ENCODE results near the gene CD200. TPM values are rescaled to one million over a fixed set of nuclear protein-coding genes. Genes with fewer than 3 reads are reported as not detected.

The CD200 gene
- total RNA-seq, 1 experiment from 2014 or later = not detected

DNA sequence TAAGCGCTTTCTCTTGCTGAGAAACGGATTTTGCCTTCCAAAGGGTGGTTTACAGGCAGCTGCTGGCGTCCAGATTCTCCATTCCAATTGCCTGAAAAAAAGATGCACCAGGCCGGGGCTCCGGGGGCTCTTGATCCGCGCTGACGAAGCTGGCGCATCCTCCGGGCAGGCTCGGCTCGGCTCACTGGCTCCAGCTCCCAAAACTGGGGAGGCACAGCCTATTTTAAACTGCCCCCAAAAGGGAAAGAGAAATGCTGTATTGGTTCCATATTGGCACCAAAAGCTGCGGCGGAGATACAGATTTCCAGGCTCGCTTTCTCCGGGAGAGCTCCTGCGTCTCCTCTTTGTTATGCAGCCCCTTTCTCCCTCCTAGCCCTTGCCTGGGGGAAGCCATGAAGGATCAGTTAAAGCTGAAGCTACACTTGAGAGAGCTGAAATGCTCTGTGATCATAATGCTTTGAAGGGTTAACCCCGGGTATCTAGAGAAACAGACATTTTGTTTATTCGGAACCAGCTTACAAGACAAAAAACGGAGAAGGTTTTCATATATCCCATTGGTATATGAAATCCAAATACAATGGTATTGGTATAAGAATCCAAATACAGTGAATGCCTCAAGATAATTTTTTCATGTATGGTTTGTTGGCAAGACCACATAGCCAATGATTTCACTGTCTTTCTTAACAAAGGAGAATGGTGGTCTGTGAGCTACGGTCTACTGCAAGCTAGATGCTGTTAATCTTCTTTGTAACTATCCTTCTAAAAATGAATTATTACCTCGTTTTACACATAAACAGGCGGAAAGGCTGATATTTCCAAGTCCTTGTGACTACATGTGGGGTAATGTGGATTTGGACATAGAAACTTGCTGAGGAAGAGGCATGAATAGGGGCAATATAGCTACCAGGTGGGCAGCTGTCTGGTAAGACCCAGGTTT, 693 bp downstream of the CD200 start:
- H3K9me3 ChIP-seq (ENCODE audit: low read length) = no peaks in the 10 kb centered on the region
- H4K20me1 ChIP-seq (ENCODE audit: low read length) = peaks cover 3% of the 10 kb centered on the region; the same call in 1 of the 2 replicates
- H3K27ac ChIP-seq (ENCODE audit: low read length) = no peak overlapping the region
- DNase-seq (no peak), ATAC-seq (no peak)
- no peaks in the 10 kb centered on the region for H3K36me3 ChIP-seq (ENCODE audit: low read depth, low read length)
- no peaks in the 10 kb centered on the region for H3F3A ChIP-seq (ENCODE audit: low read length, unreplicated experiment)
- H2AFZ ChIP-seq (ENCODE audit: low read length) = no peak overlapping the region
- no peak for TF ChIP-seq EZH2 (IDR thresholded peaks at IDR 0.05; ENCODE audit: low read length, unreplicated experiment)
- TF ChIP-seq, protein P1, sequence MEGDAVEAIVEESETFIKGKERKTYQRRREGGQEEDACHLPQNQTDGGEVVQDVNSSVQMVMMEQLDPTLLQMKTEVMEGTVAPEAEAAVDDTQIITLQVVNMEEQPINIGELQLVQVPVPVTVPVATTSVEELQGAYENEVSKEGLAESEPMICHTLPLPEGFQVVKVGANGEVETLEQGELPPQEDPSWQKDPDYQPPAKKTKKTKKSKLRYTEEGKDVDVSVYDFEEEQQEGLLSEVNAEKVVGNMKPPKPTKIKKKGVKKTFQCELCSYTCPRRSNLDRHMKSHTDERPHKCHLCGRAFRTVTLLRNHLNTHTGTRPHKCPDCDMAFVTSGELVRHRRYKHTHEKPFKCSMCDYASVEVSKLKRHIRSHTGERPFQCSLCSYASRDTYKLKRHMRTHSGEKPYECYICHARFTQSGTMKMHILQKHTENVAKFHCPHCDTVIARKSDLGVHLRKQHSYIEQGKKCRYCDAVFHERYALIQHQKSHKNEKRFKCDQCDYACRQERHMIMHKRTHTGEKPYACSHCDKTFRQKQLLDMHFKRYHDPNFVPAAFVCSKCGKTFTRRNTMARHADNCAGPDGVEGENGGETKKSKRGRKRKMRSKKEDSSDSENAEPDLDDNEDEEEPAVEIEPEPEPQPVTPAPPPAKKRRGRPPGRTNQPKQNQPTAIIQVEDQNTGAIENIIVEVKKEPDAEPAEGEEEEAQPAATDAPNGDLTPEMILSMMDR (conservative IDR thresholded peaks at IDR 0.05; ENCODE audit: low read depth, low read length) = no peak
- TF ChIP-seq EZH2phosphoT487 (IDR thresholded peaks at IDR 0.05; ENCODE audit: borderline replicate concordance, low read length) = no peak
- peaks cover 57% of the 10 kb centered on the region for H3K27me3 ChIP-seq (ENCODE audit: low read length)
- POLR2A ChIA-PET (ENCODE audit: unreplicated experiment) = no interaction called here
- H3K9ac ChIP-seq (ENCODE audit: low read length) = no peak overlapping the region
- no peaks in the 10 kb centered on the region for H3K9me2 ChIP-seq (replicated peaks; ENCODE audit: low read length)
- intact Hi-C loops (cut with micrococcal nuclease) = no loop called here
- no TSS peak for BruUV-seq (replicated peaks)
- CTCF ChIA-PET = no interaction called here
- no peak overlapping the region for H3K4me3 ChIP-seq (ENCODE audit: low read length)
- H3K4me1 ChIP-seq (ENCODE audit: insufficient read depth, low read length) = no peaks in the 10 kb centered on the region
- H3K79me2 ChIP-seq (ENCODE audit: low read length) = no peaks in the 10 kb centered on the region
- H3K4me2 ChIP-seq (ENCODE audit: low read length) = no peak overlapping the region

- Histone ChIP-seq H3K27me3 (ENCODE audit: low read length) (peaks cover 69% of the 10 kb centered on the region), H3K36me3 (ENCODE audit: low read depth, low read length) (no peaks in the 10 kb centered on the region), H3K9me3 (ENCODE audit: low read length) (no peaks in the 10 kb centered on the region), H3K4me1 (ENCODE audit: insufficient read depth, low read length) (no peaks in the 10 kb centered on the region), H3K9ac (ENCODE audit: low read length) (no peak overlapping the region), H3K79me2 (ENCODE audit: low read length) (no peaks in the 10 kb centered on the region), H3K4me2 (ENCODE audit: low read length) (no peak overlapping the region), H4K20me1 (ENCODE audit: low read length) (peaks cover 3% of the 10 kb centered on the region; the same call in 1 of the 2 replicates), H3K4me3 (ENCODE audit: low read length) (no peak overlapping the region), H3F3A (ENCODE audit: low read length, unreplicated experiment) (no peaks in the 10 kb centered on the region), H2AFZ (ENCODE audit: low read length) (no peak overlapping the region), H3K9me2 (replicated peaks; ENCODE audit: low read length) (no peaks in the 10 kb centered on the region), H3K27ac (ENCODE audit: low read length) (no peak overlapping the region)
- ChIA-PET POLR2A (ENCODE audit: unreplicated experiment) (interaction anchor here (0.6 kb wide), 1 partner anchor 218 kb away, joined by 5 read pairs; no protein-coding TSS in a partner anchor), CTCF (no interaction called here)
- intact Hi-C loops (cut with micrococcal nuclease) = no loop called here
- ATAC-seq (no peak), DNase-seq (no peak)
- TF ChIP-seq EZH2phosphoT487 (IDR thresholded peaks at IDR 0.05; ENCODE audit: borderline replicate concordance, low read length) = no peak
- TF ChIP-seq, protein P1 (conservative IDR thresholded peaks at IDR 0.05; ENCODE audit: low read depth, low read length) = no peak
- no peak for TF ChIP-seq EZH2 (IDR thresholded peaks at IDR 0.05; ENCODE audit: low read length, unreplicated experiment)
- no TSS peak for BruUV-seq (replicated peaks)
Measured at GRCh38 chr3:112334691-112335433, 1.9 kb downstream of the CD200 start.

All from PC-3 (cell line).